SKM-1 (cell line): Measurements from ENCODE around the gene EPHA3.
"Not testable (repeated sequence)": the region's sequence is repeated elsewhere in the genome, so short reads cannot be mapped to it uniquely, and the experiment has no call there.

Experiments used
- DNase-seq: peaks from one replicate; lab custom pipeline; 2025; ENCODE audit not compliant: unreplicated experiment; lab: John Stamatoyannopoulos, UW

The EPHA3 gene

GRCh38 chr3:89350935-89351334, 243.5 kb downstream of the EPHA3 start:
- DNase-seq = not testable (repeated sequence)

GRCh38 chr3:89353465-89353864, 246.0 kb downstream of the EPHA3 start:
- no peak for DNase-seq

- DNase-seq = no peak
Measured at GRCh38 chr3:89358281-89358680, 250.9 kb downstream of the EPHA3 start.

GRCh38 chr3:89360156-89360555, 252.7 kb downstream of the EPHA3 start:
- DNase-seq = no peak

GRCh38 chr3:89362496-89362895, 255.1 kb downstream of the EPHA3 start:
- no peak for DNase-seq

GRCh38 chr3:89363171-89363570, 255.8 kb downstream of the EPHA3 start:
- no peak for DNase-seq

- no peak for DNase-seq
Measured at GRCh38 chr3:89364314-89364713, 256.9 kb downstream of the EPHA3 start.

- no peak for DNase-seq
Measured at GRCh38 chr3:89367166-89367565, 259.7 kb downstream of the EPHA3 start.

GRCh38 chr3:89368846-89369245, 261.4 kb downstream of the EPHA3 start:
- DNase-seq = no peak

GRCh38 chr3:89372456-89372855, 265.0 kb downstream of the EPHA3 start:
- no peak for DNase-seq

- DNase-seq = no peak
Measured at GRCh38 chr3:89373434-89373833, 266.0 kb downstream of the EPHA3 start.

GRCh38 chr3:89375451-89375850, 268.0 kb downstream of the EPHA3 start:
- DNase-seq = no peak

- DNase-seq = no peak
Measured at GRCh38 chr3:89380016-89380415, 272.6 kb downstream of the EPHA3 start.

- no peak for DNase-seq
Measured at GRCh38 chr3:89392991-89393390, 285.6 kb downstream of the EPHA3 start.

- DNase-seq = no peak
Measured at GRCh38 chr3:89395456-89395855, 288.0 kb downstream of the EPHA3 start.

- no peak for DNase-seq
Measured at GRCh38 chr3:89395996-89396395, 288.6 kb downstream of the EPHA3 start.

GRCh38 chr3:89402051-89402450, 294.6 kb downstream of the EPHA3 start:
- no peak for DNase-seq

- no peak for DNase-seq
Measured at GRCh38 chr3:89405176-89405575, 297.8 kb downstream of the EPHA3 start.

- no peak for DNase-seq
Measured at GRCh38 chr3:89405593-89405992, 298.2 kb downstream of the EPHA3 start.

- no peak for DNase-seq
Measured at GRCh38 chr3:89411201-89411600, 303.8 kb downstream of the EPHA3 start.

GRCh38 chr3:89414270-89414669, 306.8 kb downstream of the EPHA3 start:
- no peak for DNase-seq

GRCh38 chr3:89419647-89420241, 312.3 kb downstream of the EPHA3 start:
- no peak for DNase-seq

GRCh38 chr3:89426060-89426459, 318.6 kb downstream of the EPHA3 start:
- no peak for DNase-seq
